ENCODE data around the gene DIAPH1.
A peak's percentile ranks its signal among the peaks of the same experiment; 100 is the strongest.

Gene DIAPH1

DNA sequence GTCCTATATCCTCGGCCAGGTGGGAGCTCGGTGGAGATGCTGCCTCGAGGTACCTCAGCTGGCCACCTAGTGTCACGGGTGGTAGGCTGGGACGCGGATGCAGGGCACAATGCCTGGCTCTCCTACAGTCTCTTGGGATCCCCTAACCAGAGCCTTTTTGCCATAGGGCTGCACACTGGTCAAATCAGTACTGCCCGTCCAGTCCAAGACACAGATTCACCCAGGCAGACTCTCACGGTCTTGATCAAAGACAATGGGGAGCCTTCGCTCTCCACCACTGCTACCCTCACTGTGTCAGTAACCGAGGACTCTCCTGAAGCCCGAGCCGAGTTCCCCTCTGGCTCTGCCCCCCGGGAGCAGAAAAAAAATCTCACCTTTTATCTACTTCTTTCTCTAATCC lies 141.0 kb downstream of the DIAPH1 start:
- peak; percentile 11 for DNase-seq

DNA sequence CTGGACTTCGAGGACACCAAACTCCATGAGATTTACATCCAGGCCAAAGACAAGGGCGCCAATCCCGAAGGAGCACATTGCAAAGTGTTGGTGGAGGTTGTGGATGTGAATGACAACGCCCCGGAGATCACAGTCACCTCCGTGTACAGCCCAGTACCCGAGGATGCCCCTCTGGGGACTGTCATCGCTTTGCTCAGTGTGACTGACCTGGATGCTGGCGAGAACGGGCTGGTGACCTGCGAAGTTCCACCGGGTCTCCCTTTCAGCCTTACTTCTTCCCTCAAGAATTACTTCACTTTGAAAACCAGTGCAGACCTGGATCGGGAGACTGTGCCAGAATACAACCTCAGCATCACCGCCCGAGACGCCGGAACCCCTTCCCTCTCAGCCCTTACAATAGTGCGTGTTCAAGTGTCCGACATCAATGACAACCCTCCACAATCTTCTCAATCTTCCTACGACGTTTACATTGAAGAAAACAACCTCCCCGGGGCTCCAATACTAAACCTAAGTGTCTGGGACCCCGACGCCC lies 141.7 kb downstream of the DIAPH1 start:
- DNase-seq, result no peak

DNA sequence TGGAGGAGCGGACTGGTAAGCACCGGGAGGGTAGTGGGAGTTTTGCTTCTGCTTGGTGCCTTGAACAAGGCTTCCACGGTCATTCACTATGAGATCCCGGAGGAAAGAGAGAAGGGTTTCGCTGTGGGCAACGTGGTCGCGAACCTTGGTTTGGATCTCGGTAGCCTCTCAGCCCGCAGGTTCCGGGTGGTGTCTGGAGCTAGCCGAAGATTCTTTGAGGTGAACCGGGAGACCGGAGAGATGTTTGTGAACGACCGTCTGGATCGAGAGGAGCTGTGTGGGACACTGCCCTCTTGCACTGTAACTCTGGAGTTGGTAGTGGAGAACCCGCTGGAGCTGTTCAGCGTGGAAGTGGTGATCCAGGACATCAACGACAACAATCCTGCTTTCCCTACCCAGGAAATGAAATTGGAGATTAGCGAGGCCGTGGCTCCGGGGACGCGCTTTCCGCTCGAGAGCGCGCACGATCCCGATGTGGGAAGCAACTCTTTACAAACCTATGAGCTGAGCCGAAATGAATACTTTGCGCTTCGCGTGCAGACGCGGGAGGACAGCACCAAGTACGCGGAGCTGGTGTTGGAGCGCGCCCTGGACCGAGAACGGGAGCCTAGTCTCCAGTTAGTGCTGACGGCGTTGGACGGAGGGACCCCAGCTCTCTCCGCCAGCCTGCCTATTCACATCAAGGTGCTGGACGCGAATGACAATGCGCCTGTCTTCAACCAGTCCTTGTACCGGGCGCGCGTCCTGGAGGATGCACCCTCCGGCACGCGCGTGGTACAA lies 142.5 kb downstream of the DIAPH1 start:
- DNase-seq, result peak; percentile 79

DNA sequence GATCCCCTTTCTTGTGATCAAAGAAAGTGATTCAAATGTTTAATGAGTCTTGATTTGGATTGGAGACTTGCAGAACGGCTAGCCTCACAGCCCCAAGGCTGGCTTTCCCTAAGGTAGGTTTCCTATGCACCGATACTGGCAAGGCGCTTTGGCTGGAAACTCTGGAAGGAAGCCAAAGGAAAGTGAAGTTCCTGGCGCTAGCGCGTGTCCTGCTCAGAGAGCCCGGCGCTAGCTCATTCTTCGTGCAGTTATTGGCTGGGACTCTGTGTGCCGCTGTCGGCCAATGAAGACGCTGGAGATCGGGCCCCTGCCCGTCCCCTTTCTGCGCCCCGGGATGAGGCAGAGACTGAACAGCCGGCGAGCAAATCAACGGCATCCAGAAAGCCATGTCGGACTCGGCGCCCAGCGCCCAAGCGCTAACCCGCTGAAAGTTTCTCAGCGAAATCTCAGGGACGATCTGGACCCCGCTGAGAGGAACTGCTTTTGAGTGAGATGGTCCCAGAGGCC lies 143.1 kb downstream of the DIAPH1 start, which contains the start of gene PCDHGC3:
Gene PCDHGC3 (plus strand): TSS at position 342 of the 507 bp plus-strand sequence. CDS start 151 bp downstream, at position 493.
- peak; percentile 97 for DNase-seq

DNA sequence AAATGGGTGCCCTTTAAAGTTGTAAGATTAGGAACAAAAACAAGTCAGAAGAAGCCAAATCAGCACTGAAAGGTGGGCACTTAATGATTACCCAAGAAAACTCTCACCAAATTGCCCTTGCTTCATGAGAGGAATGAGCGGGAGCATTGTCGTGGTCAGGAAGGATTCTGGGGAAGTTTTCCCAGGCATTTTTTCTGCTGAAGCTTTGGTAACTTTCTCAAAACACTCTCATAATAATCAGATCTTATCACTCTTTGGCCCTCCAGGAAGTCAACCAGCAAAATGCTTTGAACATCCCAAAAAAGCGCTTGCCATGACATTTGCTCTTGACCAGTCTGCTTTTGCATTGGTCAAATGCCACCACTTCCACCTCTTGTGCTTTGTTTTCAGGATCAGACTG lies 153.4 kb downstream of the DIAPH1 start:
- peak; percentile 45 for DNase-seq
